GM12878 (cell line): ENCODE measurements around the gene PCID2. TPM values are rescaled to one million over a fixed set of nuclear protein-coding genes. Genes with fewer than 3 reads are reported as not detected.

Experiments used
- ATAC-seq: fragments of 200-7000 bp; cut with Tn5 transposase; 3 replicates; pipeline ENCODE4 v1.9.1; 2020; ENCODE audit warnings: mild to moderate bottlenecking, moderate library complexity
- BruUV-seq: library from RNA; stranded (reverse); fragments of 400-500 nt; replicated peaks from 2 replicates; lab custom pipeline; 2021; lab: Mats Ljungman, UMichigan
- CTCF ChIA-PET: fragments of 300-600 bp; sonication (Branson Sonifier 250); formaldehyde crosslinking; extraction: SDS; loops from one replicate; lab custom pipeline; 2021; ENCODE audit warnings: inconsistent platforms; lab: Yijun Ruan, JAX
- POLR2A ChIA-PET: fragments of 350-600 bp; formaldehyde crosslinking; extraction: SDS; loops from one replicate; lab custom pipeline; 2021; ENCODE audit warnings: inconsistent platforms; lab: Charles Lee
- RAD21 ChIA-PET: fragments of 300-600 bp; sonication (Branson Sonifier 250); formaldehyde crosslinking; loops from one replicate; lab custom pipeline; 2023; ENCODE audit warnings: antibody characterized with exemption; ENCODE audit not compliant: unreplicated experiment; lab: Charles Lee
- SMC1A ChIA-PET: fragments of 300-600 bp; sonication (Branson Sonifier 250); formaldehyde crosslinking; loops from one replicate; lab custom pipeline; 2023; ENCODE audit not compliant: unreplicated experiment, uncharacterized antibody; lab: Charles Lee
- DNase-seq: peaks from one replicate; pipeline ENCODE4 v3.0.0-alpha.2; 2011; ENCODE audit warnings: low read depth, low spot score
- FAIRE-seq: peaks from 3 replicates; lab custom pipeline; 2011; peaks lifted over from hg19 to GRCh38; lab: Jason Lieb, UNC
- H2AFZ ChIP-seq: 2 replicates; pipeline ENCODE4 v1.6.0; 2011; ENCODE audit warnings: low read depth, low read length, control low read depth; ENCODE audit not compliant: control insufficient read depth
- H3K27ac ChIP-seq: 2 replicates; pipeline ENCODE4 v1.5.1; 2011; ENCODE audit warnings: control low read depth; ENCODE audit not compliant: control insufficient read depth, insufficient read depth
- H3K27me3 ChIP-seq, 2 experiments: replicated peaks in 1 of 2; 2 replicates each; pipeline versions ENCODE4 v1.6.0 to v1.6.1; 2011; ENCODE audit warnings: low read length in 1 of 2; ENCODE audit not compliant: control insufficient read depth in 2 of 2, insufficient read depth in 2 of 2
- H3K36me3 ChIP-seq, 2 experiments: 2 replicates each; pipeline ENCODE4 v1.5.1; 2011; ENCODE audit warnings: low read length in 1 of 2; ENCODE audit not compliant: control insufficient read depth in 2 of 2, insufficient read depth in 2 of 2
- H3K4me1 ChIP-seq: 2 replicates; pipeline ENCODE4 v1.6.1; 2011; ENCODE audit warnings: mild to moderate bottlenecking, low read length, moderate library complexity, mixed read lengths; ENCODE audit not compliant: control insufficient read depth, insufficient read depth
- H3K4me2 ChIP-seq: 2 replicates; pipeline ENCODE4 v1.6.0; 2011; ENCODE audit warnings: control low read depth; ENCODE audit not compliant: control insufficient read depth, insufficient read depth
- H3K4me3 ChIP-seq: fragments of 200-600 bp; sonication (generic); 2 replicates; pipeline ENCODE4 v1.5.1; 2016
- H3K79me2 ChIP-seq: 2 replicates; pipeline ENCODE4 v1.6.0; 2011; ENCODE audit warnings: low read length; ENCODE audit not compliant: control insufficient read depth, insufficient read depth
- H3K9ac ChIP-seq: 2 replicates; pipeline ENCODE4 v1.8.0; 2011; ENCODE audit warnings: low read length, control low read depth, mixed read lengths; ENCODE audit not compliant: control insufficient read depth, insufficient read depth
- H3K9me3 ChIP-seq: replicated peaks from 3 replicates; pipeline ENCODE4 v1.5.1; 2011; ENCODE audit warnings: mild to moderate bottlenecking, low read length; ENCODE audit not compliant: control insufficient read depth, insufficient read depth
- H4K20me1 ChIP-seq: 2 replicates; pipeline ENCODE4 v1.6.0; 2011; ENCODE audit not compliant: control insufficient read depth, insufficient read depth
- ATF7 ChIP-seq: fragments of 450-650 bp; IDR thresholded peaks from 2 replicates; pipeline ENCODE4 v1.6.1; 2016; ENCODE audit warnings: low read depth, mild to moderate bottlenecking
- CBX3 ChIP-seq: fragments of 200-600 bp; sonication (generic); IDR thresholded peaks from 2 replicates; pipeline ENCODE4 v1.6.1; 2016; ENCODE audit warnings: low read depth, borderline replicate concordance
- EED ChIP-seq: sonication (generic); IDR thresholded peaks from 2 replicates; pipeline ENCODE4 v1.6.1; 2016; ENCODE audit warnings: antibody characterized with exemption, low read depth
- EGR1 ChIP-seq, 2 experiments: IDR thresholded peaks; 1 replicate in 1 of 2; 2 replicates in 1 of 2; pipeline ENCODE4 v1.6.1; 2011 to 2012; ENCODE audit warnings: low read depth in 2 of 2, low read length in 2 of 2, borderline replicate concordance in 1 of 2, mild to moderate bottlenecking in 1 of 2, moderate library complexity in 1 of 2
- IKZF1 ChIP-seq: fragments of 450-650 bp; conservative IDR thresholded peaks from 2 replicates; pipeline ENCODE4 v1.6.1; 2017; ENCODE audit warnings: antibody characterized with exemption, mild to moderate bottlenecking
- IRF4 ChIP-seq: IDR thresholded peaks from 2 replicates; pipeline ENCODE4 v1.6.1; 2011; ENCODE audit warnings: low read depth, low read length
- MYC ChIP-seq: IDR thresholded peaks from 2 replicates; pipeline ENCODE4 v1.6.1; 2011; ENCODE audit warnings: mild to moderate bottlenecking, low read length, moderate library complexity, inconsistent platforms; ENCODE audit not compliant: insufficient read depth, insufficient replicate concordance, insufficient read length, severe bottlenecking
- NBN ChIP-seq: fragments of 450-650 bp; IDR thresholded peaks from 2 replicates; pipeline ENCODE4 v1.6.1; 2016
- SMAD5 ChIP-seq: IDR thresholded peaks from 2 replicates; pipeline ENCODE4 v1.6.1; 2016; ENCODE audit warnings: antibody characterized with exemption, low read depth
- SPI1 ChIP-seq: IDR thresholded peaks from 2 replicates; pipeline ENCODE4 v1.6.1; 2011; ENCODE audit warnings: low read depth, mild to moderate bottlenecking, low read length, moderate library complexity, borderline replicate concordance; ENCODE audit not compliant: insufficient read depth
- SREBF1 ChIP-seq: IDR thresholded peaks from 2 replicates; pipeline ENCODE4 v1.6.1; 2012; ENCODE audit warnings: mild to moderate bottlenecking, low read length
- TCF3 ChIP-seq: IDR thresholded peaks from 2 replicates; pipeline ENCODE4 v1.6.1; 2012; ENCODE audit warnings: low read depth, mild to moderate bottlenecking, low read length, borderline replicate concordance; ENCODE audit not compliant: insufficient read depth
- ZBED1 ChIP-seq: IDR thresholded peaks from 2 replicates; pipeline ENCODE4 v1.6.1; 2016; ENCODE audit warnings: borderline replicate concordance
- ZNF24 ChIP-seq: fragments of 450-650 bp; IDR thresholded peaks from 2 replicates; pipeline ENCODE4 v1.6.1; 2017; ENCODE audit warnings: antibody characterized with exemption, mild to moderate bottlenecking
- WGBS: methylation state at CpG from one replicate; pipeline ENCODE4 v1.1.6; 2016; ENCODE audit warnings: low lambda C conversion rate; ENCODE audit not compliant: insufficient replicate concordance, insufficient coverage; ENCODE audit errors: missing lambda C conversion rate; 5-methylcytosine and 5-hydroxymethylcytosine counted together
- in situ Hi-C: fragments of 300-500 bp; cut with MboI; formaldehyde crosslinking; loops from 9 replicates; pipeline ENCODE4 v1.14.3; 2018; ENCODE audit warnings: mixed read lengths
- intact Hi-C: fragments of 100-400 bp; cut with micrococcal nuclease; formaldehyde crosslinking; loops from one replicate; pipeline ENCODE4 v1.14.2; 2022; ENCODE audit not compliant: unreplicated experiment
- polyA plus RNA-seq, 11 experiments: library from polyadenylated mRNA; depleted of rRNA in 4 of 11; unstranded in 6 of 11; stranded (reverse) in 5 of 11; fragments of >200 nt; fragmentation: Nextera tagmentation in 4 of 11; fragmentation: Illumina TruSeq in 1 of 11; extraction: Ambion mirVana in 4 of 11; extraction: Trizol in 1 of 11; gene quantifications; 1 replicate in 1 of 11; 2 replicates in 10 of 11; pipeline versions ENCODE4 v1.2.1 to v1.2.3, GENCODE V29; 2011 to 2016; ENCODE audit warnings: inconsistent platforms in 2 of 11, missing spikeins in 2 of 11, low read depth in 1 of 11
- total RNA-seq, 4 experiments: library from RNA; depleted of rRNA in 3 of 4; stranded (reverse); fragments of >200 nt in 3 of 4; fragmentation: Illumina TruSeq in 1 of 4; extraction: Trizol in 1 of 4; gene quantifications; 2 replicates each; pipeline versions ENCODE4 v1.2.1 to v1.2.3, GENCODE V29; 2013 to 2021
- TF ChIP-seq, protein P1 (sequence below): fragments of 450-650 bp; IDR thresholded peaks from 2 replicates; pipeline ENCODE4 v1.6.1; 2017; ENCODE audit warnings: borderline replicate concordance
- TF ChIP-seq, protein P2 (sequence below): fragments of 450-650 bp; formaldehyde crosslinking; IDR thresholded peaks from 2 replicates; pipeline ENCODE4 v1.4.0; 2022; ENCODE audit warnings: mild to moderate bottlenecking, moderate library complexity
- TF ChIP-seq, protein P3 (sequence below): fragments of 450-650 bp; IDR thresholded peaks from 2 replicates; pipeline ENCODE4 v1.6.1; 2016; ENCODE audit warnings: mild to moderate bottlenecking
- TF ChIP-seq, protein P4 (sequence below): IDR thresholded peaks from 2 replicates; pipeline ENCODE4 v1.6.1; 2011; ENCODE audit warnings: mild to moderate bottlenecking, low read depth, low read length, moderate library complexity; ENCODE audit not compliant: insufficient replicate concordance

Gene PCID2
- total and polyA plus RNA-seq, 10 of the 15 experiments (the other 5 are each of a cell fraction or from before 2014, with no cell fraction given), result 37.0 to 98.1 (median 58.3) TPM

DNA sequence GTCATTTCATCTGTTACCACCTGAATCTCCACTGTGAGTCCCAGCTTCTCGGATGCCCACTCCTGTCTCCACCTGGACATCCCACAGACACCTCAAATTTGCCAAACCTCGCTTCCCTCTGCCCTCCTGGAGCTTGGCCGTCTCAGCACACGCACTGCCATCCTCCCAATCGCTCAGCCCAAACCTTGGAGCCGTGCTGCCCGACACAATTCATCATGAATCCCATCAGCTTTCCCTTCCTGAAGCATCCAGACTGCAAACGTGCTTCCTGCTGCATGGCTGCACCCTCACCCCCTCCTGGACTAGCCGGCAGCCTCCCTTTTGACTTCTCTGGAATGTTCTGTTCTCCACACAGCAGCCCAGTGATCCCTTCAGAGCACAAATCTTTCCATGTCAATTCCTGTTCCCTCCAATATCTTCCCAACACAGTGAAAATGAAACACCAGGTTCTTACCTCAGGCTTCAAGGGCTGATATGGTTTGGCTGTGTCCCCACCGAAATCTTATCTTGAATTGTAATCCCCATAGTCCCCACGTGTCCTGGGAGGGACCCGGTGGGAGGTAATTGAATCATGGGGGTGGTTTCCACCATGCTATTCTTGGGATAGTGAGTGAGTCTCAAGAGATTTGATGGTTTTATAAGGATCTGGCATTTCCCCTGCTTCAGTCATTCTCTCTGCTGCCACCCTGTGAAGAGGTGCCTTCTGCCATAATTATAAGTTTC, 51.1 kb downstream of the PCID2 start:
- POLR2A ChIA-PET, result no interaction called here
- WGBS, result 53% methylated on average over 12 of the region's 12 CpGs
- Histone ChIP-seq H3K27me3 (peaks cover 0 to 5% of the 10 kb centered on the region in 2 experiments; a peak in 2 of 4 replicates), H3K4me2 (no peak overlapping the region), H3K4me3 (no peak overlapping the region), H3K36me3 (no peaks in the 10 kb centered on the region), H3K79me2 (no peaks in the 10 kb centered on the region), H3K9me3 (peaks cover 6% of the 10 kb centered on the region; the same call in 1 of the 3 replicates), H3K9ac (no peak overlapping the region), H2AFZ (no peak overlapping the region), H3K27ac (no peak overlapping the region), H3K4me1 (peaks cover 8% of the 10 kb centered on the region), H4K20me1 (no peaks in the 10 kb centered on the region)
- in situ Hi-C loops (no loop called here), intact Hi-C loops (no loop called here)
- RAD21 ChIA-PET, result no interaction called here
- CTCF ChIA-PET, result no interaction called here
- no peak for DNase-seq
- no TSS peak for BruUV-seq
- no peak for FAIRE-seq
- SMC1A ChIA-PET, result no interaction called here
- ATAC-seq, result no peak
- TF ChIP-seq IRF4 (no peak), SMAD5 (no peak), CBX3 (no peak), SPI1 (no peak), EGR1 (IDR thresholded peaks at IDR 0.05; ENCODE audit: borderline replicate concordance in 1 of 2, low read depth in 2 of 2, low read length in 2 of 2) (no peak), EED (no peak), MYC (no peak), SREBF1 (no peak), ZNF24 (no peak), NBN (no peak), ZBED1 (no peak), TCF3 (no peak), ATF7 (no peak), IKZF1 (no peak)
- TF ChIP-seq, protein P1, sequence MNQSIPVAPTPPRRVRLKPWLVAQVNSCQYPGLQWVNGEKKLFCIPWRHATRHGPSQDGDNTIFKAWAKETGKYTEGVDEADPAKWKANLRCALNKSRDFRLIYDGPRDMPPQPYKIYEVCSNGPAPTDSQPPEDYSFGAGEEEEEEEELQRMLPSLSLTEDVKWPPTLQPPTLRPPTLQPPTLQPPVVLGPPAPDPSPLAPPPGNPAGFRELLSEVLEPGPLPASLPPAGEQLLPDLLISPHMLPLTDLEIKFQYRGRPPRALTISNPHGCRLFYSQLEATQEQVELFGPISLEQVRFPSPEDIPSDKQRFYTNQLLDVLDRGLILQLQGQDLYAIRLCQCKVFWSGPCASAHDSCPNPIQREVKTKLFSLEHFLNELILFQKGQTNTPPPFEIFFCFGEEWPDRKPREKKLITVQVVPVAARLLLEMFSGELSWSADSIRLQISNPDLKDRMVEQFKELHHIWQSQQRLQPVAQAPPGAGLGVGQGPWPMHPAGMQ, result no peak
- TF ChIP-seq, protein P2, sequence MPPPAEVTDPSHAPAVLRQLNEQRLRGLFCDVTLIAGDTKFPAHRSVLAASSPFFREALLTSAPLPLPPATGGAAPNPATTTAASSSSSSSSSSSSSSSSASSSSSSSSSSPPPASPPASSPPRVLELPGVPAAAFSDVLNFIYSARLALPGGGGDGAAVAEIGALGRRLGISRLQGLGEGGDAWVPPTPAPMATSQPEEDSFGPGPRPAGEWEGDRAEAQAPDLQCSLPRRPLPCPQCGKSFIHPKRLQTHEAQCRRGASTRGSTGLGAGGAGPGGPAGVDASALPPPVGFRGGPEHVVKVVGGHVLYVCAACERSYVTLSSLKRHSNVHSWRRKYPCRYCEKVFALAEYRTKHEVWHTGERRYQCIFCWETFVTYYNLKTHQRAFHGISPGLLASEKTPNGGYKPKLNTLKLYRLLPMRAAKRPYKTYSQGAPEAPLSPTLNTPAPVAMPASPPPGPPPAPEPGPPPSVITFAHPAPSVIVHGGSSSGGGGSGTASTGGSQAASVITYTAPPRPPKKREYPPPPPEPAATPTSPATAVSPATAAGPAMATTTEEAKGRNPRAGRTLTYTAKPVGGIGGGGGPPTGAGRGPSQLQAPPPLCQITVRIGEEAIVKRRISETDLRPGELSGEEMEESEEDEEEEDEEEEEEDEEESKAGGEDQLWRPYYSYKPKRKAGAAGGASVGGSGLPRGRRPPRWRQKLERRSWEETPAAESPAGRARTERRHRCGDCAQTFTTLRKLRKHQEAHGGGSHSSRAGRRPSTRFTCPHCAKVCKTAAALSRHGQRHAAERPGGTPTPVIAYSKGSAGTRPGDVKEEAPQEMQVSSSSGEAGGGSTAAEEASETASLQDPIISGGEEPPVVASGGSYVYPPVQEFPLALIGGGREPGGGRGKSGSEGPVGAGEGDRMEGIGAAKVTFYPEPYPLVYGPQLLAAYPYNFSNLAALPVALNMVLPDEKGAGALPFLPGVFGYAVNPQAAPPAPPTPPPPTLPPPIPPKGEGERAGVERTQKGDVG (CRISPR knock-in tag), result no peak
- TF ChIP-seq, protein P3, sequence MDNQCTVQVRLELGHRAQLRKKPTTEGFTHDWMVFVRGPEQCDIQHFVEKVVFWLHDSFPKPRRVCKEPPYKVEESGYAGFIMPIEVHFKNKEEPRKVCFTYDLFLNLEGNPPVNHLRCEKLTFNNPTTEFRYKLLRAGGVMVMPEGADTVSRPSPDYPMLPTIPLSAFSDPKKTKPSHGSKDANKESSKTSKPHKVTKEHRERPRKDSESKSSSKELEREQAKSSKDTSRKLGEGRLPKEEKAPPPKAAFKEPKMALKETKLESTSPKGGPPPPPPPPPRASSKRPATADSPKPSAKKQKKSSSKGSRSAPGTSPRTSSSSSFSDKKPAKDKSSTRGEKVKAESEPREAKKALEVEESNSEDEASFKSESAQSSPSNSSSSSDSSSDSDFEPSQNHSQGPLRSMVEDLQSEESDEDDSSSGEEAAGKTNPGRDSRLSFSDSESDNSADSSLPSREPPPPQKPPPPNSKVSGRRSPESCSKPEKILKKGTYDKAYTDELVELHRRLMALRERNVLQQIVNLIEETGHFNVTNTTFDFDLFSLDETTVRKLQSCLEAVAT, result no peak
- TF ChIP-seq, protein P4, sequence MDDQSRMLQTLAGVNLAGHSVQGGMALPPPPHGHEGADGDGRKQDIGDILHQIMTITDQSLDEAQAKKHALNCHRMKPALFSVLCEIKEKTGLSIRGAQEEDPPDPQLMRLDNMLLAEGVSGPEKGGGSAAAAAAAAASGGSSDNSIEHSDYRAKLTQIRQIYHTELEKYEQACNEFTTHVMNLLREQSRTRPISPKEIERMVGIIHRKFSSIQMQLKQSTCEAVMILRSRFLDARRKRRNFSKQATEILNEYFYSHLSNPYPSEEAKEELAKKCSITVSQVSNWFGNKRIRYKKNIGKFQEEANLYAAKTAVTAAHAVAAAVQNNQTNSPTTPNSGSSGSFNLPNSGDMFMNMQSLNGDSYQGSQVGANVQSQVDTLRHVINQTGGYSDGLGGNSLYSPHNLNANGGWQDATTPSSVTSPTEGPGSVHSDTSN, result no peak
